ENCODE data around the gene PTBP2. TPM values are rescaled to one million over a fixed set of nuclear protein-coding genes. Genes with fewer than 3 reads are reported as not detected.

PTBP2 gene
- total RNA-seq, 4 donors from 2014 or later, result 8.2 to 21.2 (median 17.1) TPM

GRCh38 chr1:96710708-96711477 is 10.7 kb upstream of the PTBP2 start:
- TF ChIP-seq POLR2A (IDR thresholded peaks at IDR 0.05) (no peak), CTCF (IDR thresholded peaks at IDR 0.05) (no peak)
- 89 to 90% methylated on average over 4 of the region's 4 CpGs for WGBS, 2 donors
- intact Hi-C loops (cut with DNase I; ENCODE audit: low total_unique reads), result no loop called here
- DNase-seq (ENCODE audit: low spot score in 2 of 2), result no peak
- no peak overlapping the region for H3K4me3 ChIP-seq (ENCODE audit: low read depth, poor library complexity, severe bottlenecking)

GRCh38 chr1:96713649-96714048 is 7.9 kb upstream of the PTBP2 start:
- DNase-seq (ENCODE audit: low spot score in 2 of 2), result no peak
- intact Hi-C loops (cut with DNase I; ENCODE audit: low total_unique reads), result no loop called here
- 86 to 91% methylated on average over 3 of the region's 3 CpGs for WGBS, 2 donors
- H3K4me3 ChIP-seq (ENCODE audit: low read depth, poor library complexity, severe bottlenecking), result no peak overlapping the region
- TF ChIP-seq CTCF (IDR thresholded peaks at IDR 0.05) (no peak), POLR2A (IDR thresholded peaks at IDR 0.05) (no peak)

GRCh38 chr1:96714881-96715280 is 6.7 kb upstream of the PTBP2 start:
- no peak overlapping the region for H3K4me3 ChIP-seq (ENCODE audit: low read depth, poor library complexity, severe bottlenecking)
- TF ChIP-seq CTCF (IDR thresholded peaks at IDR 0.05), result no peak
- TF ChIP-seq POLR2A (IDR thresholded peaks at IDR 0.05), result no peak
- 72 to 84% methylated on average over 2 of the region's 2 CpGs for WGBS, 2 donors
- intact Hi-C loops (cut with DNase I; ENCODE audit: low total_unique reads), result no loop called here
- no peak for DNase-seq (ENCODE audit: low spot score in 2 of 2)

GRCh38 chr1:96715482-96715881 is 6.1 kb upstream of the PTBP2 start:
- 24 to 30% methylated on average over 1 of the region's 1 CpG for WGBS, 2 donors
- no peak for DNase-seq (ENCODE audit: low spot score in 2 of 2)
- intact Hi-C loops (cut with DNase I; ENCODE audit: low total_unique reads), result no loop called here
- TF ChIP-seq CTCF (IDR thresholded peaks at IDR 0.05), result no peak
- TF ChIP-seq POLR2A (IDR thresholded peaks at IDR 0.05), result no peak
- H3K4me3 ChIP-seq (ENCODE audit: low read depth, poor library complexity, severe bottlenecking), result no peak overlapping the region

GRCh38 chr1:96721053-96721415 is 550 bp upstream of the PTBP2 start:
- no peak for DNase-seq (ENCODE audit: low spot score in 2 of 2)
- intact Hi-C loops (cut with DNase I; ENCODE audit: low total_unique reads), result no loop called here
- H3K4me3 ChIP-seq (ENCODE audit: low read depth, poor library complexity, severe bottlenecking), result peak overlapping the region; percentile 94
- 16 to 18% methylated on average over 6 of the region's 6 CpGs for WGBS, 2 donors
- TF ChIP-seq CTCF (IDR thresholded peaks at IDR 0.05) (no peak), POLR2A (IDR thresholded peaks at IDR 0.05) (no peak)

All from lower leg skin (tissue), 4 donors.